HG02840 (cell line): ENCODE results near the gene CPPED1.

ENCODE experiments used
- ATAC-seq: cut with Tn5 transposase; IDR thresholded peaks from one replicate; pipeline ENCODE4 v1.9.1; 2021; ENCODE audit warnings: mild to moderate bottlenecking, moderate library complexity, moderate number of reproducible peaks; ENCODE audit not compliant: unreplicated experiment, low FRiP score

The CPPED1 gene

GRCh38 chr16:12655537-12655936, 148.2 kb downstream of the CPPED1 start:
- ATAC-seq: no peak

GRCh38 chr16:12653820-12654392, 149.8 kb downstream of the CPPED1 start:
- ATAC-seq: no peak

- no peak for ATAC-seq
These were observed 150.8 kb downstream of the CPPED1 start for GRCh38 chr16:12652924-12653323.

- no peak for ATAC-seq
These were observed 151.7 kb downstream of the CPPED1 start for GRCh38 chr16:12651765-12652512.

- no peak for ATAC-seq
These were observed 154.3 kb downstream of the CPPED1 start for GRCh38 chr16:12649356-12649755.

GRCh38 chr16:12646490-12647274, 157.0 kb downstream of the CPPED1 start:
- ATAC-seq: no peak

- no peak for ATAC-seq
These were observed 157.6 kb downstream of the CPPED1 start for GRCh38 chr16:12646098-12646489.

- ATAC-seq: no peak
These were observed 160.6 kb downstream of the CPPED1 start for GRCh38 chr16:12643034-12643455.

- ATAC-seq: no peak
These were observed 164.6 kb downstream of the CPPED1 start for GRCh38 chr16:12639044-12639443.

GRCh38 chr16:12637002-12637401, 166.7 kb downstream of the CPPED1 start:
- ATAC-seq: no peak

- ATAC-seq: no peak
These were observed 174.4 kb downstream of the CPPED1 start for GRCh38 chr16:12629271-12629670.

- ATAC-seq: no peak
These were observed 175.2 kb downstream of the CPPED1 start for GRCh38 chr16:12628536-12628935.

GRCh38 chr16:12627394-12627793, 176.3 kb downstream of the CPPED1 start:
- no peak for ATAC-seq

- no peak for ATAC-seq
These were observed 177.3 kb downstream of the CPPED1 start for GRCh38 chr16:12626411-12626810.

GRCh38 chr16:12625716-12626115, 178.0 kb downstream of the CPPED1 start:
- ATAC-seq: no peak

GRCh38 chr16:12625068-12625467, 178.6 kb downstream of the CPPED1 start:
- ATAC-seq: no peak

- ATAC-seq: no peak
These were observed 183.5 kb downstream of the CPPED1 start for GRCh38 chr16:12620150-12620549.

GRCh38 chr16:12618515-12618914, 185.2 kb downstream of the CPPED1 start:
- no peak for ATAC-seq

GRCh38 chr16:12617401-12617819, 186.3 kb downstream of the CPPED1 start:
- ATAC-seq: no peak

GRCh38 chr16:12614662-12615278, 188.9 kb downstream of the CPPED1 start:
- ATAC-seq: no peak
